Spleen (tissue), 11 donors: Measurements from ENCODE around the gene DNAH14. TPM values are rescaled to one million over a fixed set of nuclear protein-coding genes. Genes with fewer than 3 reads are reported as not detected.
A peak's percentile ranks its signal among the peaks of the same experiment; 100 is the strongest.

Experiments used
- DNase-seq: peaks from one replicate; pipeline ENCODE4 v3.0.0-alpha.2; 2020
- H3K27ac ChIP-seq, 8 donors: fragments of 200-600 bp; sonication (generic) in 7 of 8; 1 replicate in 4 of 8; 2 replicates in 4 of 8; pipeline versions ENCODE4 v1.5.0 to v1.8.0; 2016 to 2021; ENCODE audit warnings: inconsistent platforms in 4 of 8, mild to moderate bottlenecking in 4 of 8, moderate library complexity in 1 of 8
- H3K27me3 ChIP-seq, 7 donors: fragments of 200-600 bp; sonication (generic) in 6 of 7; replicated peaks in 1 of 7; 1 replicate in 4 of 7; 2 replicates in 3 of 7; pipeline versions ENCODE4 v1.5.0 to v1.8.0; 2016 to 2021; ENCODE audit warnings: inconsistent platforms in 3 of 7, mild to moderate bottlenecking in 1 of 7
- H3K36me3 ChIP-seq, 6 donors: fragments of 200-600 bp; sonication (generic) in 5 of 6; 1 replicate in 4 of 6; 2 replicates in 2 of 6; pipeline versions ENCODE4 v1.5.0 to v1.8.0; 2016 to 2021; ENCODE audit warnings: inconsistent platforms in 2 of 6
- H3K4me1 ChIP-seq, 6 donors: fragments of 200-600 bp; sonication (generic) in 5 of 6; 1 replicate in 3 of 6; 2 replicates in 3 of 6; pipeline versions ENCODE4 v1.5.0 to v1.8.0; 2016 to 2021; ENCODE audit warnings: inconsistent platforms in 3 of 6
- H3K4me3 ChIP-seq, 8 donors: fragments of 200-600 bp; sonication (generic) in 7 of 8; 1 replicate in 4 of 8; 2 replicates in 4 of 8; pipeline versions ENCODE4 v1.5.0 to v1.8.0; 2016 to 2021; ENCODE audit warnings: inconsistent platforms in 4 of 8, mild to moderate bottlenecking in 4 of 8, moderate library complexity in 2 of 8
- H3K9me3 ChIP-seq, 8 donors: fragments of 200-600 bp; sonication (generic) in 7 of 8; 1 replicate in 4 of 8; 2 replicates in 4 of 8; pipeline versions ENCODE4 v1.5.0 to v1.8.0; 2016 to 2021; ENCODE audit warnings: inconsistent platforms in 4 of 8
- CTCF ChIP-seq, 11 experiments: fragments of 200-600 bp in 7 of 11; fragments of 450-650 bp in 4 of 11; sonication (generic) in 4 of 11; IDR thresholded peaks in 8 of 11; conservative IDR thresholded peaks in 3 of 11; 1 replicate in 7 of 11; 2 replicates in 4 of 11; pipeline versions ENCODE4 v1.4.0 to v1.8.0; 2016 to 2021; ENCODE audit warnings: antibody characterized with exemption in 11 of 11, inconsistent platforms in 4 of 11, mild to moderate bottlenecking in 1 of 11
- POLR2A ChIP-seq, 3 donors: fragments of 450-650 bp; IDR thresholded peaks; one replicate each; pipeline ENCODE4 v1.5.1; 2017; ENCODE audit warnings: antibody characterized with exemption in 3 of 3, mild to moderate bottlenecking in 1 of 3
- POLR2AphosphoS5 ChIP-seq, 3 donors: sonication (generic); formaldehyde crosslinking; IDR thresholded peaks; one replicate each; pipeline ENCODE4 v1.5.1; 2017; ENCODE audit warnings: antibody characterized with exemption in 3 of 3
- WGBS, 5 donors: extraction: QIAGEN DNeasy Blood & Tissue Kit in 3 of 5; methylation state at CpG; one replicate each; pipeline versions ENCODE4 v1.1.5 to v1.1.7; 2013 to 2018; 5-methylcytosine and 5-hydroxymethylcytosine counted together
- intact Hi-C: fragments of 100-400 bp; cut with DNase I; formaldehyde crosslinking; loops from one replicate; pipeline ENCODE4 v1.15.0; 2023; ENCODE audit warnings: low total_unique reads
- polyA plus RNA-seq, 3 donors: library from polyadenylated mRNA; stranded (reverse); fragments of 200-250 nt; gene quantifications; one replicate each; pipeline ENCODE4 v1.2.1, GENCODE V29; 2013
- total RNA-seq, 7 donors: library from RNA; depleted of rRNA in 3 of 7; stranded (reverse); fragments of >200 nt in 3 of 7; fragmentation: NEBNext Ultra II Directional in 4 of 7; extraction: Animal tissue kit (Norgen Biotek cat#: 25700) in 4 of 7; gene quantifications; one replicate each; pipeline versions ENCODE4 v1.1.0 to v1.2.1, GENCODE V29; 2016 to 2021
- donor health status: healthy with polysubstance abuse.
- donor health status: DM: no; HTN: no; CAD: no; lungs with moderate emphysema.
- donor health status: DM: no; HTN: no; CAD: no.
- donor health status: Bipolar disorder and iron deficiency.
- donor health status: healthy.
- donor health status: DM: no; HTN: no; CAD: no.
- donor health status: DM: yes; HTN: yes; CAD: no.

The DNAH14 gene
- total and polyA plus RNA-seq, 10 donors, result 0.70 to 6.4 (median 4.8) TPM

GRCh38 chr1:225423518-225423855 lies 494.0 kb downstream of the DNAH14 start:
- intact Hi-C loops, result no loop called here
- TF ChIP-seq POLR2A (IDR thresholded peaks at IDR 0.05), result no peak
- TF ChIP-seq POLR2AphosphoS5 (IDR thresholded peaks at IDR 0.05), result no peak
- TF ChIP-seq CTCF (IDR thresholded peaks at IDR 0.05 in 8 of 11, conservative IDR thresholded peaks at IDR 0.05 in 3 of 11), result no peak
- H3K4me3 ChIP-seq, result no peak overlapping the region
- peak overlapping the region in 4 of 8 donors; percentile 19 to 96 (median 59) for H3K27ac ChIP-seq
- no peaks in the 10 kb centered on the region for H3K9me3 ChIP-seq
- no peak for DNase-seq
- 58 to 83% (median 73%) methylated on average over 2 of the region's 2 CpGs for WGBS, 5 donors
- H3K36me3 ChIP-seq, result peaks cover 0 to 52% (median 28%) of the 10 kb centered on the region in 6 donors
- H3K27me3 ChIP-seq, result no peaks in the 10 kb centered on the region
- H3K4me1 ChIP-seq, result peaks cover 17 to 76% (median 54%) of the 10 kb centered on the region in 6 donors

GRCh38 chr1:225424562-225425200 lies 495.2 kb downstream of the DNAH14 start:
- intact Hi-C loops, result no loop called here
- Histone ChIP-seq H3K4me3 (peak overlapping the region in 2 of 8 donors; percentile 90 to 99), H3K27ac (peak overlapping the region in 7 of 8 donors; percentile 95 to 99 (median 96))

GRCh38 chr1:225425201-225425786 lies 495.8 kb downstream of the DNAH14 start:
- intact Hi-C loops, result no loop called here
- Histone ChIP-seq H3K4me1 (peaks cover 17 to 86% (median 61%) of the 10 kb centered on the region in 6 donors), H3K9me3 (no peaks in the 10 kb centered on the region), H3K27ac (peak overlapping the region in 7 of 8 donors; percentile 95 to 99 (median 96)), H3K36me3 (peaks cover 0 to 33% (median 13%) of the 10 kb centered on the region in 6 donors), H3K4me3 (peak overlapping the region in 5 of 8 donors; percentile 75 to 99 (median 90)), H3K27me3 (no peaks in the 10 kb centered on the region)
- TF ChIP-seq POLR2AphosphoS5 (IDR thresholded peaks at IDR 0.05), result peak in 1 of 3 donors; percentile 26
- TF ChIP-seq CTCF (IDR thresholded peaks at IDR 0.05 in 8 of 11, conservative IDR thresholded peaks at IDR 0.05 in 3 of 11), result no peak
- no peak for TF ChIP-seq POLR2A (IDR thresholded peaks at IDR 0.05)
- no peak for DNase-seq
- WGBS, 5 donors, result 25 to 39% (median 29%) methylated on average over 5 of the region's 5 CpGs

More at GRCh38 chr1:225424562-225425200, 495.2 kb downstream of the DNAH14 start:
- Histone ChIP-seq H3K27me3 (no peaks in the 10 kb centered on the region), H3K9me3 (no peaks in the 10 kb centered on the region), H3K4me1 (peaks cover 17 to 87% (median 62%) of the 10 kb centered on the region in 6 donors), H3K36me3 (peaks cover 0 to 40% (median 16%) of the 10 kb centered on the region in 6 donors)
- whole genome bisulfite sequencing, 5 donors, result 70 to 88% (median 82%) methylated on average over 6 of the region's 6 CpGs
- no peak for DNase-seq
- TF ChIP-seq CTCF (IDR thresholded peaks at IDR 0.05 in 8 of 11, conservative IDR thresholded peaks at IDR 0.05 in 3 of 11), result no peak
- no peak for TF ChIP-seq POLR2AphosphoS5 (IDR thresholded peaks at IDR 0.05)
- TF ChIP-seq POLR2A (IDR thresholded peaks at IDR 0.05), result no peak
